ENCODE measurements around the gene VEGFA.

VEGFA gene

GRCh38 chr6:43747784-43748183 is 22.2 kb upstream of the VEGFA start:
- no peaks in the 10 kb centered on the region for H3K36me3 ChIP-seq (ENCODE audit: insufficient read depth, low read length)
- no peak overlapping the region for H3K27ac ChIP-seq
- no peak overlapping the region for H3K4me3 ChIP-seq
- no peak for TF ChIP-seq FOXP2 (optimal IDR thresholded peaks at IDR 0.05; ENCODE audit: control extremely low read depth, extremely low read length, insufficient read depth)
- no peak for TF ChIP-seq POLR2AphosphoS5 (IDR thresholded peaks at IDR 0.05; ENCODE audit: borderline replicate concordance, low read depth, low read length)
- no peak for TF ChIP-seq EZH2 (IDR thresholded peaks at IDR 0.05)
- no peak for DNase-seq (ENCODE audit: low read depth, low spot score)
- no peaks in the 10 kb centered on the region for H3K9me3 ChIP-seq (ENCODE audit: low read depth, low read length)
- H3K9ac ChIP-seq (ENCODE audit: insufficient read length): no peak overlapping the region

- DNase-seq (ENCODE audit: low read depth, low spot score): no peak
- Histone ChIP-seq H3K9me3 (ENCODE audit: low read depth, low read length) (no peaks in the 10 kb centered on the region), H3K4me3 (no peak overlapping the region), H3K27ac (no peak overlapping the region), H3K9ac (ENCODE audit: insufficient read length) (no peak overlapping the region), H3K36me3 (ENCODE audit: insufficient read depth, low read length) (no peaks in the 10 kb centered on the region)
- TF ChIP-seq FOXP2 (optimal IDR thresholded peaks at IDR 0.05; ENCODE audit: control extremely low read depth, extremely low read length, insufficient read depth): no peak
- no peak for TF ChIP-seq EZH2 (IDR thresholded peaks at IDR 0.05)
- TF ChIP-seq POLR2AphosphoS5 (IDR thresholded peaks at IDR 0.05; ENCODE audit: borderline replicate concordance, low read depth, low read length): no peak
Measured at GRCh38 chr6:43748765-43749164, 21.2 kb upstream of the VEGFA start.

- H3K36me3 ChIP-seq (ENCODE audit: insufficient read depth, low read length): no peaks in the 10 kb centered on the region
- TF ChIP-seq FOXP2 (optimal IDR thresholded peaks at IDR 0.05; ENCODE audit: control extremely low read depth, extremely low read length, insufficient read depth) (no peak), EZH2 (IDR thresholded peaks at IDR 0.05) (no peak), POLR2AphosphoS5 (IDR thresholded peaks at IDR 0.05; ENCODE audit: borderline replicate concordance, low read depth, low read length) (no peak)
- DNase-seq (ENCODE audit: low read depth, low spot score): no peak
- no peak overlapping the region for H3K4me3 ChIP-seq
- H3K9ac ChIP-seq (ENCODE audit: insufficient read length): no peak overlapping the region
- H3K27ac ChIP-seq: no peak overlapping the region
- no peaks in the 10 kb centered on the region for H3K9me3 ChIP-seq (ENCODE audit: low read depth, low read length)
Measured at GRCh38 chr6:43749461-43749860, 20.6 kb upstream of the VEGFA start.

- Histone ChIP-seq H3K9ac (ENCODE audit: insufficient read length) (no peak overlapping the region), H3K27ac (no peak overlapping the region), H3K9me3 (ENCODE audit: low read depth, low read length) (no peaks in the 10 kb centered on the region), H3K36me3 (ENCODE audit: insufficient read depth, low read length) (no peaks in the 10 kb centered on the region), H3K4me3 (no peak overlapping the region)
- TF ChIP-seq POLR2AphosphoS5 (IDR thresholded peaks at IDR 0.05; ENCODE audit: borderline replicate concordance, low read depth, low read length) (no peak), EZH2 (IDR thresholded peaks at IDR 0.05) (no peak), FOXP2 (optimal IDR thresholded peaks at IDR 0.05; ENCODE audit: control extremely low read depth, extremely low read length, insufficient read depth) (no peak)
- DNase-seq (ENCODE audit: low read depth, low spot score): no peak
Measured at GRCh38 chr6:43750622-43751021, 19.4 kb upstream of the VEGFA start.

GRCh38 chr6:43753570-43754183 is 16.3 kb upstream of the VEGFA start:
- Histone ChIP-seq H3K4me3 (no peak overlapping the region), H3K27ac (no peak overlapping the region), H3K9ac (ENCODE audit: insufficient read length) (no peak overlapping the region), H3K36me3 (ENCODE audit: insufficient read depth, low read length) (no peaks in the 10 kb centered on the region), H3K9me3 (ENCODE audit: low read depth, low read length) (no peaks in the 10 kb centered on the region)
- no peak for DNase-seq (ENCODE audit: low read depth, low spot score)
- TF ChIP-seq POLR2AphosphoS5 (IDR thresholded peaks at IDR 0.05; ENCODE audit: borderline replicate concordance, low read depth, low read length) (no peak), FOXP2 (optimal IDR thresholded peaks at IDR 0.05; ENCODE audit: control extremely low read depth, extremely low read length, insufficient read depth) (no peak), EZH2 (IDR thresholded peaks at IDR 0.05) (no peak)

GRCh38 chr6:43757966-43758616 is 11.9 kb upstream of the VEGFA start:
- no peak for DNase-seq (ENCODE audit: low read depth, low spot score)
- Histone ChIP-seq H3K9me3 (ENCODE audit: low read depth, low read length) (no peaks in the 10 kb centered on the region), H3K4me3 (no peak overlapping the region), H3K27ac (no peak overlapping the region), H3K9ac (ENCODE audit: insufficient read length) (no peak overlapping the region), H3K36me3 (ENCODE audit: insufficient read depth, low read length) (no peaks in the 10 kb centered on the region)
- TF ChIP-seq POLR2AphosphoS5 (IDR thresholded peaks at IDR 0.05; ENCODE audit: borderline replicate concordance, low read depth, low read length) (no peak), EZH2 (IDR thresholded peaks at IDR 0.05) (no peak), FOXP2 (optimal IDR thresholded peaks at IDR 0.05; ENCODE audit: control extremely low read depth, extremely low read length, insufficient read depth) (no peak)

- Histone ChIP-seq H3K9me3 (ENCODE audit: low read depth, low read length) (no peaks in the 10 kb centered on the region), H3K9ac (ENCODE audit: insufficient read length) (no peak overlapping the region), H3K27ac (no peak overlapping the region), H3K4me3 (no peak overlapping the region), H3K36me3 (ENCODE audit: insufficient read depth, low read length) (no peaks in the 10 kb centered on the region)
- DNase-seq (ENCODE audit: low read depth, low spot score): no peak
- TF ChIP-seq EZH2 (IDR thresholded peaks at IDR 0.05) (no peak), POLR2AphosphoS5 (IDR thresholded peaks at IDR 0.05; ENCODE audit: borderline replicate concordance, low read depth, low read length) (no peak), FOXP2 (optimal IDR thresholded peaks at IDR 0.05; ENCODE audit: control extremely low read depth, extremely low read length, insufficient read depth) (no peak)
Measured at GRCh38 chr6:43758617-43759050, 11.4 kb upstream of the VEGFA start.

- TF ChIP-seq POLR2AphosphoS5 (IDR thresholded peaks at IDR 0.05; ENCODE audit: borderline replicate concordance, low read depth, low read length) (no peak), FOXP2 (optimal IDR thresholded peaks at IDR 0.05; ENCODE audit: control extremely low read depth, extremely low read length, insufficient read depth) (no peak), EZH2 (IDR thresholded peaks at IDR 0.05) (no peak)
- Histone ChIP-seq H3K9ac (ENCODE audit: insufficient read length) (no peak overlapping the region), H3K4me3 (no peak overlapping the region), H3K27ac (no peak overlapping the region), H3K9me3 (ENCODE audit: low read depth, low read length) (no peaks in the 10 kb centered on the region), H3K36me3 (ENCODE audit: insufficient read depth, low read length) (no peaks in the 10 kb centered on the region)
- DNase-seq (ENCODE audit: low read depth, low spot score): no peak
Measured at GRCh38 chr6:43759136-43759906, 10.7 kb upstream of the VEGFA start.

Data from SK-N-MC (cell line).